Retinal pigment epithelial cell (primary cell): ENCODE data around the gene ZCCHC18.

Experiments
- DNase-seq: peaks from one replicate; pipeline ENCODE4 v3.0.0-alpha.2; 2010; ENCODE audit warnings: low read depth
- H3K4me3 ChIP-seq: 2 replicates; pipeline ENCODE4 v1.5.1; 2011; ENCODE audit warnings: mild to moderate bottlenecking, low read length, control low read depth, moderate library complexity
- TF ChIP-seq, protein P1 (sequence below): conservative IDR thresholded peaks from 2 replicates; pipeline ENCODE4 v1.5.1; 2011; ENCODE audit warnings: low read depth, low read length, control low read depth, inconsistent platforms

The ZCCHC18 gene

DNA sequence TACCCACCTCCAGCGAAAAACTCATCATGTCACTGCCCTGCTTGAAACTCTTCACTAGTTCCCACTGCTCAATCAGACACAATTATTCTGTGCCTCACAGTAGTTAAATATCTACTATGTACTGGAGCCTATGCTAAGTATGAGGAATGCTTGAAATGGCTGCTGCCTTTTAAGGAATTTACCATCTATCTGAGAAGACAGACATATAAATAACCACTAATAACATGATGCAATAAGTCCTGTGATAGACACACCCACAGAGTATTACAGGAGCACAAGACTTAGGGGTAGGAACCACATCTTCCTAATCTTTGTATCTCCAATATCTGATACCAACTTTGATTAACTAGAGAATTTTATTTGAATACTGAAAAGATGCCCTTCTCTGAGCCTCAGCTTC, 23.4 kb downstream of the ZCCHC18 start:
- TF ChIP-seq, protein P1, sequence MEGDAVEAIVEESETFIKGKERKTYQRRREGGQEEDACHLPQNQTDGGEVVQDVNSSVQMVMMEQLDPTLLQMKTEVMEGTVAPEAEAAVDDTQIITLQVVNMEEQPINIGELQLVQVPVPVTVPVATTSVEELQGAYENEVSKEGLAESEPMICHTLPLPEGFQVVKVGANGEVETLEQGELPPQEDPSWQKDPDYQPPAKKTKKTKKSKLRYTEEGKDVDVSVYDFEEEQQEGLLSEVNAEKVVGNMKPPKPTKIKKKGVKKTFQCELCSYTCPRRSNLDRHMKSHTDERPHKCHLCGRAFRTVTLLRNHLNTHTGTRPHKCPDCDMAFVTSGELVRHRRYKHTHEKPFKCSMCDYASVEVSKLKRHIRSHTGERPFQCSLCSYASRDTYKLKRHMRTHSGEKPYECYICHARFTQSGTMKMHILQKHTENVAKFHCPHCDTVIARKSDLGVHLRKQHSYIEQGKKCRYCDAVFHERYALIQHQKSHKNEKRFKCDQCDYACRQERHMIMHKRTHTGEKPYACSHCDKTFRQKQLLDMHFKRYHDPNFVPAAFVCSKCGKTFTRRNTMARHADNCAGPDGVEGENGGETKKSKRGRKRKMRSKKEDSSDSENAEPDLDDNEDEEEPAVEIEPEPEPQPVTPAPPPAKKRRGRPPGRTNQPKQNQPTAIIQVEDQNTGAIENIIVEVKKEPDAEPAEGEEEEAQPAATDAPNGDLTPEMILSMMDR: no peak
- H3K4me3 ChIP-seq: no peak overlapping the region
- DNase-seq: no peak

DNA sequence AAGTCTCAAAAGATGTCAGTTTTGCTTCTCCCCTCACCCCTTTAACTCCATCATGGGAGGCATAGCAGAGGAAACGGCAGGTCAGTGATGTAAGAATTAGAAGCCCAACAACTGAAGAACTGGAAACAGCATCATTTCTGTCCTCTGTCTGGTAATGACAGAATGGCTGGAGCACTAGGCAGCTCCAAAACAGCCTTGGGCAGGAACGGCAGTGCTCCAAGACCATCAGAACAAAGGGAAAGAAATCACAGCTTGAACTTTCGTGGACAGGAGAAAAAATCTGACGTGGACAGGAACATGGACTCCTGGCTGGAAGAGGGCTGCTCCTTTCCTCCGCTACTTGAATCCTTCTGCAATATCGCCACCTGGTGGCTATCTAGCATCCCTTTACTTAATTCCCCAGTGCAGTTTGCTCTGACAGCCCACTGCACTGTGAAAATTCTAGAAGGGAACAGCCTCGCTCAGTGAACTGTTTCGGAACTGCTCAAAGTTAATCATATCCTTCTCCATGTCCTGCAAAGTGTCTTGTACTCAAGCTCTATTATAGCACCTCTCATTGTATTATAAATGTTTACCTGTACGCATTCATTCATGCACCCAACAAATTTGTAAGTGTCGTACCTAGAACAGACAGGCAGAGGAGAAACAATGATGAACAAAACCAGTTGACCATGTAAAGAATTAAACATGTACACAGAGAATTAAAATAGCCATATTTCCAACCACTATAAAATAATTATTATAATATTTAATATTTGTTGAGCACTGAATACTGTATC, 24.1 kb downstream of the ZCCHC18 start:
- H3K4me3 ChIP-seq: peak overlapping the region; percentile 44
- TF ChIP-seq, protein P1: peak; percentile 81
- DNase-seq: peak; percentile 63

DNA sequence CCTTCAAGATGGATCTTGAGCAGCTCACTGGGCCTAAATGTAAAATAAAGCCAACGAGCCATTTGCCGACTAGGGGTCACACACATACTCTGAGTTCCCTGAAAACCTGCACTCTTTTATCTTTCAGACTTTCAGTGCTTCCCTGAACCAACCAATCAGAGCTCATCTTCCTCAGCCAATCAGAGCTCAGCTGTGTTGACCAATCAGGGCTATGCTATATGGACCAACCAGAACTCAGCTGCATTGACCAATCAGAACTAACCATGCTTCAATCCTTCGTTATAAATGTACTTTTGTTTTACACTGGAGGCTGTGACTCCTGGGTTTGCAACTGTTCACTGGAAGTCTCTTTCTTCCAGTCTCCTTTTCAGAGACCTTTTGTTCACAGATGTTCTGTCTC, 25.2 kb downstream of the ZCCHC18 start:
- TF ChIP-seq, protein P1: no peak
- no peak overlapping the region for H3K4me3 ChIP-seq
- no peak for DNase-seq

DNA sequence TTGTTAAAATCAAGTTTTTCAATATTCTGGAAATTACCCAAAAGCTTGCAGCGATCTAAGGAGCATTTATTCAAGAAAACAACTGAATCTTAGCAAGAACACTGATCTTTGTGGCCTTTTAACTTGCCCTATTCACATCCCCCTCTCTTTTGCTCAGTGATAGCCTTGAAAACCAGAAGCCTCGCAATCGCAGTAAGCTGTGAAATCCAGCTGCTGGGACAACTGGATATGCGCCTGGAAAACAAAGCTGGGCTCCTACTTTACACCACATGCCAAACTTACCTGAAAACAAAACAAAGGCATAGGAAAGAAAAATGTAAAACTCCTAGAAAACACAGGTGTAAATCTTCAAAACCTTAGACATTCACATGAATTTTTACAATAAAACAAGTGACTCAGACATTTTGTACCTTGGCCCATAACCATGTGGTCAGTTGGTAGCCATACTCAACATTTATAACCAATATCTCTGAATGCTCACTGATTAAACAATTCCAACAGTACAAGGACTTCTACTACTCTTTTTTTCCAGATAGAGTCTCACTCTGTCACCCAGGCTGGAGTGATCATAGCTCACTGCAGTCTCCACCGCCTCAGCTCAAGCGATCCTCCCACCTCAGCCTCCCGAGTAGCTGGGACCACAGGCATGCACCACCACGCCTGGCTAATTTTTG, 28.9 kb downstream of the ZCCHC18 start:
- no peak overlapping the region for H3K4me3 ChIP-seq
- TF ChIP-seq, protein P1: no peak
- no peak for DNase-seq

DNA sequence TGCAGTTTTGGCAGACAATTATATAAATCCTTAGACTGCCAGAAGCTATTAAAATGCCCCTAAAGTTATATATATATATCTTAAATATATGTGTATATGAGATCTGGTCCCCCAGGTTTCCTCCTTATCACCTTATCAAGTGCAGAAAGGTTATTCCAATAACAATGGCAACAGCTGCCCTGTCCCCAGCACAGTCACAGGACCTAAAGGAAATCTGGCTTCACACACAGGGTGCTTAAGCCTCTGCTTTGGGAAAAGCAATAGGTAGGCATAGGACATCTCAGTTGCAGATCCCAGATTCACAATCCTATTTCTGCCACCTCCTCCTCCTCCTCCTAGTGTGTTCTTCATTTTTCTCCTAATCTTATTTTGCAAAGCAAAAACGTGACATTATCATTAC, 38.7 kb downstream of the ZCCHC18 start:
- TF ChIP-seq, protein P1: no peak
- no peak for DNase-seq
- no peak overlapping the region for H3K4me3 ChIP-seq

DNA sequence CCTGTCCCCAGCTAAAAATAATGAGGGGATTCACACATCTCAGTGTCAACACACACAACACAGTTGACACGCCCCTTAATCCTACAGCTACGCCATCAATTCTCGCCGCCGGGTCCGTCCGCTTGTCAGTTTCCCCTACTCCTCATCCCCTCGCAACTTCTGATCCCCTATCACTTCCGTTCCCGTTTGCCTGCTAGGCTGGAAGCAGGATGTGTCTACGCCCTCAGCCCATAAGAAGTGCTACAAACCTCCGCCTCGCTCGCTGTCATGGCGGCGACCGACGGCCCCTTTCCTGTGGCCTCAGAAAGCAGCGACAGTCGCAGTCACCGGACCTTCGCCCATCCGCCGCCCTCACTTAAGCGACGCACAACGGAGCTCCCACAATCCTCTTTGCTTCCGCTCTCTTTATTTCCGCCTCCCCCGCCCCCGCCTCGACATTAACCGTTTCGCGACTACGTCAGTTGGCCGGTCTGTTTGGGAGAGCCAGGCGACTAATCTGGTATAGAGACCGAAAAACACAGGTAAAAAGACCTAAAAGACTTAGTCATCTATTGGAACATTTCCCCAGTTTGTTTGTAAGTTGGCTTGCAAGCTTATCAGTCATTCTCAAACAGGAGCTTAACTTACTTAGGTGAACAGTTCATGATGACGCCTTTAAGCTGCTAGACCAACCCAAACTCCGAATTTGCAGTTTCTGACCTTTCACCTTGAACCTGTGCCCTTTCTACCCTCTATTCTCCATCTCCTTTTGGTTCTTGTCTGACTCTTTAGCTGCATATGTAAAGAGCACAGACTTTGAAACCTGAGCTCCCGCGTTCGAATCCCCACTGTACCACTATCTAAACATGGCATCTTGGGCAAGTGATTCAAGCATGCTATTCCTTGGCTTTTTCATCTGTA, 44.6 kb downstream of the ZCCHC18 start, which contains the start of gene SLC25A53:
Gene SLC25A53 (minus strand): TSS at position 380 of the 900 bp plus-strand sequence. CDS start 51,752 bp downstream, outside the sequence.
- TF ChIP-seq, protein P1: no peak
- peak; percentile 49 for DNase-seq
- peak within 1 kb of the TSS; percentile 81 for H3K4me3 ChIP-seq
